SK-N-MC (cell line): Measurements from ENCODE around the gene GOLIM4.

Experiments
- EZH2 ChIP-seq: fragments of 200-600 bp; sonication (generic); IDR thresholded peaks from one replicate; pipeline ENCODE4 v1.6.1; 2017; ENCODE audit warnings: antibody characterized with exemption
- POLR2AphosphoS5 ChIP-seq: IDR thresholded peaks from 2 replicates; pipeline ENCODE4 v1.6.1; 2012; ENCODE audit warnings: mild to moderate bottlenecking, low read depth, low read length, borderline replicate concordance

- no peak for TF ChIP-seq POLR2AphosphoS5
- no peak for TF ChIP-seq EZH2
These were observed 34.3 kb downstream of the GOLIM4 start for GRCh38 chr3:168061332-168061996.
